A549 (cell line): ENCODE measurements around the gene PBX2.

Experiments used
- BHLHE40 ChIP-seq: IDR thresholded peaks from 2 replicates; pipeline ENCODE4 v1.6.1; 2012; ENCODE audit warnings: low read depth, low read length, inconsistent platforms
- EP300 ChIP-seq, 2 experiments: fragments of >200 bp; sonication (Bioruptor Twin); formaldehyde crosslinking; IDR thresholded peaks; 2 replicates in 1 of 2; 3 replicates in 1 of 2; pipeline ENCODE4 v1.6.1; 2016 to 2017
- HDAC2 ChIP-seq: fragments of 200-600 bp; sonication (generic); IDR thresholded peaks from 2 replicates; pipeline ENCODE4 v1.6.1; 2016
- HOXA7 ChIP-seq: fragments of 250-450 bp; sonication (Bioruptor Pico); IDR thresholded peaks from 2 replicates; pipeline ENCODE4 v1.5.0; 2020; ENCODE audit warnings: mild to moderate bottlenecking, moderate library complexity
- KDM1A ChIP-seq: fragments of 200-600 bp; sonication (generic); IDR thresholded peaks from 2 replicates; pipeline ENCODE4 v1.6.1; 2016; ENCODE audit warnings: low read depth, mild to moderate bottlenecking
- NFE2L2 ChIP-seq: fragments of 150-350 bp; conservative IDR thresholded peaks from 2 replicates; pipeline ENCODE4 v1.6.1; 2014; ENCODE audit warnings: low read length
- NR3C1 ChIP-seq: fragments of >200 bp; sonication (Bioruptor Twin); formaldehyde crosslinking; IDR thresholded peaks from 3 replicates; pipeline ENCODE4 v1.6.1; 2017
- PHF8 ChIP-seq: fragments of 200-600 bp; sonication (generic); IDR thresholded peaks from 2 replicates; pipeline ENCODE4 v1.6.1; 2016; ENCODE audit warnings: low read depth, mild to moderate bottlenecking, antibody characterized with exemption, moderate library complexity, borderline replicate concordance
- POLR2A ChIP-seq: IDR thresholded peaks from 2 replicates; pipeline ENCODE4 v1.6.1; 2012; ENCODE audit warnings: mild to moderate bottlenecking, low read length
- RAD21 ChIP-seq, 2 experiments: fragments of >200 bp in 1 of 2; sonication (Bioruptor Twin) in 1 of 2; formaldehyde crosslinking in 1 of 2; IDR thresholded peaks in 1 of 2; conservative IDR thresholded peaks in 1 of 2; 2 replicates in 1 of 2; 3 replicates in 1 of 2; pipeline ENCODE4 v1.6.1; 2012 to 2018; ENCODE audit warnings: inconsistent platforms in 1 of 2
- TF ChIP-seq, protein P1 (sequence below): fragments of >200 bp; sonication (Bioruptor Twin); formaldehyde crosslinking; IDR thresholded peaks from 3 replicates; pipeline ENCODE4 v1.5.1; 2016
- TF ChIP-seq, protein P2 (sequence below): fragments of 450-650 bp; IDR thresholded peaks from 2 replicates; pipeline ENCODE4 v1.6.1; 2014; ENCODE audit warnings: antibody characterized with exemption
- TF ChIP-seq, protein P3 (sequence below): fragments of >200 bp; sonication (Bioruptor Twin); formaldehyde crosslinking; IDR thresholded peaks from 3 replicates; pipeline ENCODE4 v1.6.1; 2016

- TF ChIP-seq, protein P1, sequence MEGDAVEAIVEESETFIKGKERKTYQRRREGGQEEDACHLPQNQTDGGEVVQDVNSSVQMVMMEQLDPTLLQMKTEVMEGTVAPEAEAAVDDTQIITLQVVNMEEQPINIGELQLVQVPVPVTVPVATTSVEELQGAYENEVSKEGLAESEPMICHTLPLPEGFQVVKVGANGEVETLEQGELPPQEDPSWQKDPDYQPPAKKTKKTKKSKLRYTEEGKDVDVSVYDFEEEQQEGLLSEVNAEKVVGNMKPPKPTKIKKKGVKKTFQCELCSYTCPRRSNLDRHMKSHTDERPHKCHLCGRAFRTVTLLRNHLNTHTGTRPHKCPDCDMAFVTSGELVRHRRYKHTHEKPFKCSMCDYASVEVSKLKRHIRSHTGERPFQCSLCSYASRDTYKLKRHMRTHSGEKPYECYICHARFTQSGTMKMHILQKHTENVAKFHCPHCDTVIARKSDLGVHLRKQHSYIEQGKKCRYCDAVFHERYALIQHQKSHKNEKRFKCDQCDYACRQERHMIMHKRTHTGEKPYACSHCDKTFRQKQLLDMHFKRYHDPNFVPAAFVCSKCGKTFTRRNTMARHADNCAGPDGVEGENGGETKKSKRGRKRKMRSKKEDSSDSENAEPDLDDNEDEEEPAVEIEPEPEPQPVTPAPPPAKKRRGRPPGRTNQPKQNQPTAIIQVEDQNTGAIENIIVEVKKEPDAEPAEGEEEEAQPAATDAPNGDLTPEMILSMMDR, result peak; percentile 44
- TF ChIP-seq POLR2A (no peak), NFE2L2 (no peak), BHLHE40 (no peak), NR3C1 (no peak), KDM1A (no peak), HOXA7 (no peak), PHF8 (no peak), EP300 (IDR thresholded peaks at IDR 0.05) (no peak), RAD21 (conservative IDR thresholded peaks at IDR 0.05 in 1 of 2, IDR thresholded peaks at IDR 0.05 in 1 of 2) (peak; percentile 64 to 65), HDAC2 (no peak)
- TF ChIP-seq, protein P2, sequence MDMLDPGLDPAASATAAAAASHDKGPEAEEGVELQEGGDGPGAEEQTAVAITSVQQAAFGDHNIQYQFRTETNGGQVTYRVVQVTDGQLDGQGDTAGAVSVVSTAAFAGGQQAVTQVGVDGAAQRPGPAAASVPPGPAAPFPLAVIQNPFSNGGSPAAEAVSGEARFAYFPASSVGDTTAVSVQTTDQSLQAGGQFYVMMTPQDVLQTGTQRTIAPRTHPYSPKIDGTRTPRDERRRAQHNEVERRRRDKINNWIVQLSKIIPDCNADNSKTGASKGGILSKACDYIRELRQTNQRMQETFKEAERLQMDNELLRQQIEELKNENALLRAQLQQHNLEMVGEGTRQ, result no peak
- TF ChIP-seq, protein P3, sequence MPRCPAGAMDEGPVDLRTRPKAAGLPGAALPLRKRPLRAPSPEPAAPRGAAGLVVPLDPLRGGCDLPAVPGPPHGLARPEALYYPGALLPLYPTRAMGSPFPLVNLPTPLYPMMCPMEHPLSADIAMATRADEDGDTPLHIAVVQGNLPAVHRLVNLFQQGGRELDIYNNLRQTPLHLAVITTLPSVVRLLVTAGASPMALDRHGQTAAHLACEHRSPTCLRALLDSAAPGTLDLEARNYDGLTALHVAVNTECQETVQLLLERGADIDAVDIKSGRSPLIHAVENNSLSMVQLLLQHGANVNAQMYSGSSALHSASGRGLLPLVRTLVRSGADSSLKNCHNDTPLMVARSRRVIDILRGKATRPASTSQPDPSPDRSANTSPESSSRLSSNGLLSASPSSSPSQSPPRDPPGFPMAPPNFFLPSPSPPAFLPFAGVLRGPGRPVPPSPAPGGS, result no peak
Observed at GRCh38 chr6:32154514-32155161, 35.4 kb downstream of the PBX2 start.
